SK-N-SH treated with all-trans-retinoic acid at 6 μM for 48 hours (cell line): ENCODE data around the gene MYH9.

Experiments used
- ATAC-seq: fragments of 200-7000 bp; cut with Tn5 transposase; 3 replicates; pipeline ENCODE4 v1.9.1; 2020; ENCODE audit warnings: mild to moderate bottlenecking, moderate library complexity
- ARNTL ChIP-seq: fragments of 450-650 bp; formaldehyde crosslinking; IDR thresholded peaks from 2 replicates; pipeline ENCODE4 v1.5.0; 2020; ENCODE audit warnings: low read depth, mild to moderate bottlenecking, moderate library complexity, borderline replicate concordance
- BACH2 ChIP-seq: fragments of 250-450 bp; sonication (Bioruptor Pico); IDR thresholded peaks from 2 replicates; pipeline ENCODE4 v1.9.0; 2021; ENCODE audit warnings: mild to moderate bottlenecking, borderline replicate concordance
- CREB5 ChIP-seq: fragments of 250-450 bp; sonication (Bioruptor Pico); IDR thresholded peaks from 2 replicates; pipeline ENCODE4 v1.5.1; 2020; ENCODE audit warnings: low read depth, mild to moderate bottlenecking, moderate library complexity
- CSDC2 ChIP-seq: fragments of 250-450 bp; sonication (Bioruptor Pico); IDR thresholded peaks from 2 replicates; pipeline ENCODE4 v1.5.0; 2020; ENCODE audit warnings: mild to moderate bottlenecking, moderate library complexity
- CSRNP3 ChIP-seq: fragments of 250-450 bp; sonication (Bioruptor Pico); IDR thresholded peaks from 2 replicates; pipeline ENCODE4 v1.5.1; 2021; ENCODE audit warnings: mild to moderate bottlenecking, moderate library complexity
- ESRRG ChIP-seq: fragments of 250-450 bp; sonication (Bioruptor Pico); IDR thresholded peaks from 2 replicates; pipeline ENCODE4 v1.6.1; 2021; ENCODE audit warnings: mild to moderate bottlenecking
- GLIS3 ChIP-seq: fragments of 250-450 bp; sonication (Bioruptor Pico); IDR thresholded peaks from 2 replicates; pipeline ENCODE4 v1.5.0; 2020; ENCODE audit warnings: mild to moderate bottlenecking, moderate library complexity
- ISL1 ChIP-seq: fragments of 250-450 bp; sonication (Bioruptor Pico); IDR thresholded peaks from 2 replicates; pipeline ENCODE4 v2.1.2; 2022; ENCODE audit warnings: mild to moderate bottlenecking, moderate library complexity
- OSR1 ChIP-seq: fragments of 250-450 bp; sonication (Bioruptor Pico); IDR thresholded peaks from 2 replicates; pipeline ENCODE4 v1.8.0; 2022; ENCODE audit warnings: moderate library complexity, mild to moderate bottlenecking, inconsistent platforms
- PATZ1 ChIP-seq: fragments of 250-450 bp; sonication (Bioruptor Pico); IDR thresholded peaks from 2 replicates; pipeline ENCODE4 v1.8.0; 2020; ENCODE audit warnings: mild to moderate bottlenecking, moderate library complexity, borderline replicate concordance
- POU6F1 ChIP-seq: fragments of 250-450 bp; sonication (Bioruptor Pico); IDR thresholded peaks from 2 replicates; pipeline ENCODE4 v1.8.0; 2021; ENCODE audit warnings: low read depth, mild to moderate bottlenecking, moderate library complexity, borderline replicate concordance
- PPARA ChIP-seq: fragments of 250-450 bp; sonication (Bioruptor Pico); IDR thresholded peaks from 2 replicates; pipeline ENCODE4 v1.5.0; 2020; ENCODE audit warnings: mild to moderate bottlenecking, borderline replicate concordance
- RARB ChIP-seq: fragments of 250-450 bp; sonication (Bioruptor Pico); IDR thresholded peaks from 2 replicates; pipeline ENCODE4 v1.8.0; 2021; ENCODE audit warnings: mild to moderate bottlenecking, moderate library complexity
- SNAI2 ChIP-seq: fragments of 250-450 bp; sonication (Bioruptor Pico); IDR thresholded peaks from 2 replicates; pipeline ENCODE4 v1.5.0; 2020; ENCODE audit warnings: mild to moderate bottlenecking, moderate library complexity
- TCF4 ChIP-seq: fragments of 250-450 bp; sonication (Bioruptor Pico); IDR thresholded peaks from 2 replicates; pipeline ENCODE4 v1.8.0; 2021; ENCODE audit warnings: mild to moderate bottlenecking, moderate library complexity, borderline replicate concordance
- TOX ChIP-seq: fragments of 250-450 bp; sonication (Bioruptor Pico); IDR thresholded peaks from 2 replicates; pipeline ENCODE4 v1.8.0; 2021; ENCODE audit warnings: mild to moderate bottlenecking, moderate library complexity, borderline replicate concordance
- ZC3H10 ChIP-seq: fragments of 250-450 bp; sonication (Bioruptor Pico); IDR thresholded peaks from 2 replicates; pipeline ENCODE4 v1.5.1; 2021; ENCODE audit warnings: mild to moderate bottlenecking, moderate library complexity
- ZFP3 ChIP-seq: fragments of 250-450 bp; sonication (Bioruptor Pico); IDR thresholded peaks from 2 replicates; pipeline ENCODE4 v1.5.0; 2020; ENCODE audit warnings: mild to moderate bottlenecking, moderate library complexity
- ZFP30 ChIP-seq: fragments of 450-650 bp; formaldehyde crosslinking; IDR thresholded peaks from 2 replicates; pipeline ENCODE4 v1.5.0; 2022; ENCODE audit warnings: mild to moderate bottlenecking, moderate library complexity
- ZNF565 ChIP-seq: fragments of 450-650 bp; formaldehyde crosslinking; conservative IDR thresholded peaks from 2 replicates; pipeline ENCODE4 v1.5.0; 2020; ENCODE audit warnings: low read depth, mild to moderate bottlenecking, moderate library complexity
- ZNF70 ChIP-seq: fragments of 450-650 bp; formaldehyde crosslinking; IDR thresholded peaks from 2 replicates; pipeline ENCODE4 v1.5.0; 2020; ENCODE audit warnings: mild to moderate bottlenecking, moderate library complexity
- ZNF8 ChIP-seq: fragments of 450-650 bp; formaldehyde crosslinking; IDR thresholded peaks from 2 replicates; pipeline ENCODE4 v1.5.0; 2020; ENCODE audit warnings: mild to moderate bottlenecking, moderate library complexity

The MYH9 gene

GRCh38 chr22:36386900-36387708 is 663 bp downstream of the MYH9 start:
- ATAC-seq, result no peak
- TF ChIP-seq RARB (no peak), OSR1 (CRISPR knock-in tag) (no peak), BACH2 (CRISPR knock-in tag) (no peak), ZNF8 (CRISPR knock-in tag) (no peak), ZFP30 (CRISPR knock-in tag) (no peak), PATZ1 (CRISPR knock-in tag) (no peak), ZNF70 (CRISPR knock-in tag) (no peak), CSRNP3 (no peak), PPARA (no peak)

GRCh38 chr22:36386351-36386899 is 1.3 kb downstream of the MYH9 start:
- ATAC-seq, result no peak; the same call in 2 of the 3 replicates
- no peak for TF ChIP-seq ZC3H10 (CRISPR knock-in tag)
- no peak for TF ChIP-seq BACH2 (CRISPR knock-in tag)
- TF ChIP-seq ZNF70 (CRISPR knock-in tag), result no peak
- no peak for TF ChIP-seq GLIS3 (CRISPR knock-in tag)
- no peak for TF ChIP-seq CREB5
- TF ChIP-seq ZNF565, result no peak
- no peak for TF ChIP-seq CSDC2 (CRISPR knock-in tag)
- no peak for TF ChIP-seq ZNF8 (CRISPR knock-in tag)
- TF ChIP-seq TOX (CRISPR knock-in tag), result no peak
- TF ChIP-seq, all 23 proteins: peak for 0

GRCh38 chr22:36385491-36386350 is 2.0 kb downstream of the MYH9 start:
- TF ChIP-seq POU6F1 (CRISPR knock-in tag), result no peak
- TF ChIP-seq GLIS3 (CRISPR knock-in tag), result no peak
- no peak for TF ChIP-seq TCF4 (CRISPR knock-in tag)
- no peak for TF ChIP-seq ZFP3 (CRISPR knock-in tag)
- TF ChIP-seq ARNTL (CRISPR knock-in tag), result no peak
- TF ChIP-seq ZNF565, result no peak
- no peak for TF ChIP-seq ZFP30 (CRISPR knock-in tag)
- no peak for TF ChIP-seq CSDC2 (CRISPR knock-in tag)
- no peak for TF ChIP-seq PATZ1 (CRISPR knock-in tag)
- TF ChIP-seq OSR1 (CRISPR knock-in tag), result no peak
- TF ChIP-seq RARB, result no peak
- no peak for TF ChIP-seq CSRNP3
- TF ChIP-seq ZNF8 (CRISPR knock-in tag), result no peak
- TF ChIP-seq BACH2 (CRISPR knock-in tag), result no peak
- no peak for TF ChIP-seq ISL1 (CRISPR knock-in tag)
- no peak for TF ChIP-seq ESRRG
- TF ChIP-seq SNAI2 (CRISPR knock-in tag), result no peak
- no peak for TF ChIP-seq ZC3H10 (CRISPR knock-in tag)
- no peak for ATAC-seq
